ENCODE measurements around the gene SP2.

SP2 gene

DNA sequence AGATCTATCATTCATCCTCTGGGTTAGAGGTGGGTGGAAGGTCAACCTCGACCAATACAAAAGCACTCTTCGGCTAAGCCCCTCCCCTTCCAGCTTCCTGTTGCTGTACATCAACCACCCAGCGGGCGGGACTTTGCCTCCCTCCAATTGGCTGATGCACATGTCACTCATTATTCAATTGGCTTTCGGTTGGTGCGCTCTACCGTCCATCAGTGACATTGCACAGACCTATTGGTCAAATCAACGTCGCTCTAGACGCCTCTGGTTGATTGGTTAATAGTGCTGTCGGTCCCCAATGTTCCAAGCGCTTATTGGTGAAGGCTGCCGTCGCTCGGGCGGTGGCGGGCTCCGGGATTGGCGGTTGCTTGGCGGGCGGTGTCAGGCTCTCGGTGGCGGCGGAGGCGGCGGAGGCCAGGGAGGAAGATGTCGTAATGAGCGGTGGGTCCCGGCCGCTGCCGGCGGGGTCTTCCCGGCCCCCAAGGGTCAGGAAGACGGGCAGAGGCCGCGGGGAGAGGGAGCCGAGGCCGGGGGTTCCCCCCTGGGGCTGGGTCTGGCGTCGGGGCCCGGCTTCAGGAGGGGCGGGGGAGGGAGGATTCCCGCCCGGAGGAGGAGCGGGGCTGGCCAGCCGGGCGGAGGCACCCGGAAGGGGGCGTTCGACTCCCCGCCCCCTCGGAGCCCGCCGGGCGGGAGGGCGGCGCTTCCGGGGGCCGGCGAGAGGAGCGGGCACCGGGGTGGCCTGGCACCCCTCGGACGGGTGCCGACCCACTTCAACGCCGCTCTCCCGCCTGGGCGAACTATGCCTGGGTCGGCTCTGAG lies at the start of gene SP2:
Gene SP2 (plus strand): TSS at position 381 of the 816 bp plus-strand sequence. CDS start 51 bp downstream, at position 432.
- H3K36me3 Mint-ChIP-seq: peaks cover 2% of the 10 kb centered on the region
- H3K4me1 Mint-ChIP-seq: peaks cover 51% of the 10 kb centered on the region
- H3K27me3 Mint-ChIP-seq: no peaks in the 10 kb centered on the region
- peak within 1 kb of the TSS; percentile 94 for H3K4me3 Mint-ChIP-seq
- no peaks in the 10 kb centered on the region for H3K9me3 Mint-ChIP-seq
- peak within 1 kb of the TSS; percentile 100 for H3K27ac Mint-ChIP-seq

DNA sequence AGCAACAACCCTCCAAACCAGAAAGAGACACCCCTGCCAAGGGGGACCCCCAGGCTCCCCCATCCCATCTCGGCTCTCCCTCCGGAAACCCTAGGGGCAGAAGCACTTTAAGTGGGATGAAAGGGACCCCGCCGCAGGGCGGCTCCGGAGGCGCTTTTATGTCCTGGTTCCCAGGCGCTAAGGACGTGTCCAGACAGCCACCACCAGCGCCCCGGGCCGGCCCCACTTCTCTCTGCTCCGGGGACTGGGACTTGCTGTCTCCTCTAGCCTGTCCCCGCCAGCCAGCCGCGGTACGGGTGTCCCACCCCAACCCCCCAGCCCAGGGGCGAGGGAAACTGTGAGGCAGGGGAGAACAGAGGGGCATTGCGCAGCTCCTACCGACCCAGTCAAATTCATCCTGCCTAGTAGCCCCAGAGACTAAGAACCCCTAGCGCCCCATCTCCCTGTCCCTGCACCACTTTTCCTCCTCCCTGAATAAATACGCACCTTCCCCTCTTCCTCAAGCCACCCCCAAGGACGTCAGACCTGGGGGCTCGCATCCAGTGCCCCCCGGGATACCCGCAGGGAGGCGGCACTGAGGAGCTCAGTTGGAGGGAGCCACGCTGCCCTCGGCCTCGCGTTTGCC lies 49.2 kb upstream of the SP2 start:
- peaks cover 41% of the 10 kb centered on the region for H3K27me3 Mint-ChIP-seq
- H3K4me3 Mint-ChIP-seq: no peak overlapping the region
- H3K27ac Mint-ChIP-seq: no peak overlapping the region
- peaks cover 31% of the 10 kb centered on the region for H3K4me1 Mint-ChIP-seq
- no peaks in the 10 kb centered on the region for H3K36me3 Mint-ChIP-seq
- no peaks in the 10 kb centered on the region for H3K9me3 Mint-ChIP-seq

DNA sequence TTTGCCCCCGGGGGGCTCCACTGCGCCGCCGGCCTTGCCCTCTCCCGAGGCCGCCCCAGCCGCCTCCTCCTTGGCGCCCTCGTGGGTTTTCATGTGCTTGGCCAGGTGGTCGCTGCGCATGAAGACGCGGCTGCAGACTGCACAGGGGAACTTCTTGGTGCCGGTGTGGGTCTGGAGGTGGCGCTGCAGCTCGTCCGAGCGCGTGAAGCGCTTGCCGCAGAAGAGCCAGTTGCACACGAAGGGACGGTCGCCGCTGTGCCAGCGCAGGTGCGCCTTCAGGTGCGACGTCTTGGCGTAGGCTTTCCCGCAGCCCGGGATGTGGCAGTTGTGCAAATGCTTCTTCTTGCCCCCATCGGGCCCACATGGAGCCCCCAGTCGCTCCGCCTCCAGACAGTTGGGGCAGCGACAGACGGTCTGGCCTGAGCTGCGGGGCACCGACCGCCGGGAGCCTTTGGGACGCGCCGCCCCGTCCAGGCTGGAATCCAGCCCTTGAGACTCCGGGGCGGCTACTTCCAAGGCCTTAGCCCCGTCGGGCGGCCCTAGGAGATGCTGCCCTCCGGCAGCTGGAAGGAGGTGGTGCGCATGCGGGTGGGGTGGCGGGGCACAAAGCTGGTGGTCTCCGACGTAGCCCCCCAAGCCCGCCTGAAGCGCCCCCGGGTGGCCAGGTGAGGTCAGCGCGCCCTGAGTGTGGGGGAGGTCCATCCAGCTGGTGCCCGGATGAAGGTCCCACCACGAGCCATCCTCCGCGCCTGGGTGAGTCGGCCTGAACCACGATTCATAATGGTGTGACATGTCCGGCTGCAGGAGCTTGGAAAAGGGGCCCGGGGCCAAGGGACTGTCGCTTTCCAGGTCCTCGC lies 48.5 kb upstream of the SP2 start:
- Mint-ChIP-seq H3K27ac (no peak overlapping the region), H3K4me1 (peaks cover 31% of the 10 kb centered on the region), H3K27me3 (peaks cover 49% of the 10 kb centered on the region), H3K9me3 (no peaks in the 10 kb centered on the region), H3K36me3 (no peaks in the 10 kb centered on the region), H3K4me3 (no peak overlapping the region)

DNA sequence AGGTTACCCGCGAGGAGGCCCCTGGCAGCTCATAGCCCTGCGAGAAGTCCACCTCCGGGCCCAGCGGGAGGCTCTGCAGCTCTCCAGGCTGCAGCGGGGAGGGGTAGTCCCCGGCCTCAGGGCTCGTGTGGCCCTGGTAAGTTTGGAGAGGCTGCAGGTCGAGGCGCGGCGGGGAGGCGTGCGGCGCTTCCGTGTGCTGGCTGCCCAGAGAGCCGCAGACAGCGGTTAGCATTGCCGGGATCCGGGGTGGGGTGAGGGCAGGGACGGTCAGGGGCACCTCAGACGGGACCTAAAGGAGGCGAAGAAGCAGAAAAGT lies 47.9 kb upstream of the SP2 start:
- Mint-ChIP-seq H3K9me3 (no peaks in the 10 kb centered on the region), H3K27ac (no peak overlapping the region), H3K4me3 (no peak overlapping the region), H3K27me3 (peaks cover 54% of the 10 kb centered on the region), H3K4me1 (peaks cover 26% of the 10 kb centered on the region), H3K36me3 (no peaks in the 10 kb centered on the region)

DNA sequence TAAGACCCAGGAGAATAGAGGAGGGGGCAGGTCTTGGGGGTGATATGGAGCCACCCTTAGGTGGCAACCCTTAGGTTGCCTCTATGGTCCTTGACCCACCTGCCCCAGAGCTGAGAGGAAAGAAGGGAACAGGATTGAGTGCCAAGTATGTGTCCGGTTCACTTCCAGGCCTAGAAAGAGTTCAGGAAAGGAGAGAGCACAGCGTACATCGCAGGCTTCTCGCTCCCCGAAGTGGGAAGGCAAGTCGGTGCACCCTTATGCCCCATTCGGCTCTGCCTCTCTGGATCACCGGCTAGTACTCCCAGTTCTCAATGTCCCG lies 45.7 kb upstream of the SP2 start:
- Mint-ChIP-seq H3K27ac (no peak overlapping the region), H3K9me3 (no peaks in the 10 kb centered on the region), H3K36me3 (no peaks in the 10 kb centered on the region), H3K27me3 (peaks cover 64% of the 10 kb centered on the region), H3K4me3 (peak overlapping the region; percentile 78), H3K4me1 (peaks cover 28% of the 10 kb centered on the region)

DNA sequence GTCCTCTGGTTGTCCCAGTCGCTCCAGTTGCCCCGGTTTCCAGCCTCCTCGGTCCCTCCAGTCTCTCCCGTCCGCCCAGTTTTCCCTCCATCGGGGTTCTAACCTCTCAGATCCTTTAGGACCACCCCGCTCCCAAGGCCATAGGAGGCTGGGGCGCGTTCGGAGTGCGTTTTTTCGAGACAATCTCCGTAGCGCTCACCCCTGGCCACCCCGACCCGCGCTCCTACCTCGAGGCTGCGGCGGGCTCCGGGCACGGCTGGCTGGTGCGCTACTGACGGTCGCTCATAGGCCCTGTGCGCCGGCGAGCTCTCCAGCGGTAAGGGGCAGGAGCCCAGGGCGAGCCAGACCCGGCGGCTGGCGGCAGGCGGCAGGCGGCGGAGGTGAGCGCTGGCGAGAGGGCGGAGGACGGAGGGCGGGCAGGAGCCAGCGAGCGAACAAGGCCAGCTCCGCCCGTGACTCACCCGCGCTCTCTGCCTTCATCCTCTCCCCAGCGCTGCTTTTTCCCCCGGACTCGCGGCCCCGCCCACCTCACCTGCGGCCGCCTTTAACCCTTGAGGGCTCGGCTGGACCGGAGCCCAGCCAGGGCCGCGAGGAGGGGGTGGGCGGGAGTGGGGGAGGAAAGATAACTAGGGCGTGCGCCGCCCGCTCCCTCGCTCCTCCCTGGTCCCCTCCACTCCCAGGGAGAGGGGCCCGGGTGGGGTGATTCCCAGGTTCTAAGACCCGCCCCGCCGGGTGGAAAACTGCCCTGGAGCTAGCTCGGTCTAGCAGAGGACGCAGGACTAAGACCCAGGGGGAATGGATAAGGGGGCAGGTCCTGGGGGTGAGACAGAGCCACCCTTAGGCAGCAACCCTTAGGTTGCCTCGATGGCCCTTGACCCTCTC lies 45.1 kb upstream of the SP2 start, which contains the start of gene SP6:
Gene SP6 (minus strand): TSS at position 472 of the 882 bp plus-strand sequence. CDS start 2,734 bp downstream, outside the sequence.
- peak within 1 kb of the TSS; percentile 78 for H3K4me3 Mint-ChIP-seq
- H3K4me1 Mint-ChIP-seq: peaks cover 28% of the 10 kb centered on the region
- H3K36me3 Mint-ChIP-seq: no peaks in the 10 kb centered on the region
- H3K9me3 Mint-ChIP-seq: no peaks in the 10 kb centered on the region
- peak within 1 kb of the TSS; percentile 59 for H3K27ac Mint-ChIP-seq
- peaks cover 59% of the 10 kb centered on the region for H3K27me3 Mint-ChIP-seq

DNA sequence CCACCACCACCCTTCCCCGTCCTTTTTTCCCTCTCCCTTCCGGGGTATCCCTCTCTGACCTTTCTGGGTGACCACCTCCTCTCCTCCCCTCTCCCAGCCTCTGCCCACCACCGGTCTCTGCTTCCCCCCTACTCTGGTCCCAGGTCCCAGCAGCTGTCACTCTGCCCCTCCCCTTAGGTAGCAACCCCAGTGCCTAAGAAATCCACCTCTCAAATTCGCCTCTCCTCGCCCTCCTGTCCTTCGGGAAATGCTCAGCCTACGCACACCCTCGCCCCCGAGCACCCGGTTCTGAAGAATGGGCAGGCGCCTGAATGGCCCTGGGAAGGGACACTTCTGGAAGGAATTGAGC lies 44.3 kb upstream of the SP2 start:
- H3K27ac Mint-ChIP-seq: peak overlapping the region; percentile 59
- peaks cover 28% of the 10 kb centered on the region for H3K4me1 Mint-ChIP-seq
- no peaks in the 10 kb centered on the region for H3K9me3 Mint-ChIP-seq
- peaks cover 54% of the 10 kb centered on the region for H3K27me3 Mint-ChIP-seq
- peak overlapping the region; percentile 6 for H3K4me3 Mint-ChIP-seq
- no peaks in the 10 kb centered on the region for H3K36me3 Mint-ChIP-seq

DNA sequence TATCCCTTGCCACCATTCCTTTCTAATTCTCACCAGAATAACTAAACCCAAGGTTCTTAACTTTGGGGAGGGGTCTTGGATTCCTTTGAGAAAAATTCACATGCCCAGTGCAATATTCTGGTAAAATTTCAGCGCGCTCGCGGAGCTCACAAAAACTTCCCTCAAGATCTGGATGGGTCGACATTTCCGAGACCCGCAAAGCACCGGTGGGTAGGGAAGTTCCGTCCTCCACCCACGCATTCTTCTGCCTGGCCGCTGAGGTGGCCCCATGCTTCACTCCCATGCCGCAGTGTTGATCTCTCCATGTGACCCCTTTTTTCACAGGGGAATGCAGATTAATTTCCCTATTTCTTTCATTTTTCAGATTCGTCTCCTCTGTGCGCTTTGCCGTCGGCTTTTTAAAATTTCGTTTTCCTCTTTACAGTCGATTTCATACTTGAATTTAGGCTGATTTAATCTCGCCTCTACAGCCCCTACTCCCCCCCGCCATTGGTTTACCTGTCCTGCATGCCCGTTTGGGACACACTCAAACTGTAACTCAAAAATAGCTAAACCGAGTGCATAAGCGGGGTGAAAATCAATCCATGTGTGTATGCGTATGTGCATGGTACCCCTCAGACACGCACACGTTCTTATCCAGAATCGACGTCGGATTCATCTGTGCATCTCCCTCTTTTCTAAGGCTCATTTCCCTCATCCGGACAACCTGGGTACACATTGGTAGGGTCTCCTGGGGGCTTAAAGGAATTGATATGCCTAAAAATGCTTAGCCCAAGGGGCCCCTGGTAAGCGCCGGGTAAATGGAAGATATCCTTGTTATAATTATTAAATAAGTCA lies 43.7 kb upstream of the SP2 start:
- Mint-ChIP-seq H3K4me3 (peak overlapping the region; percentile 54), H3K27ac (no peak overlapping the region), H3K9me3 (no peaks in the 10 kb centered on the region), H3K27me3 (peaks cover 51% of the 10 kb centered on the region), H3K4me1 (peaks cover 23% of the 10 kb centered on the region), H3K36me3 (no peaks in the 10 kb centered on the region)

DNA sequence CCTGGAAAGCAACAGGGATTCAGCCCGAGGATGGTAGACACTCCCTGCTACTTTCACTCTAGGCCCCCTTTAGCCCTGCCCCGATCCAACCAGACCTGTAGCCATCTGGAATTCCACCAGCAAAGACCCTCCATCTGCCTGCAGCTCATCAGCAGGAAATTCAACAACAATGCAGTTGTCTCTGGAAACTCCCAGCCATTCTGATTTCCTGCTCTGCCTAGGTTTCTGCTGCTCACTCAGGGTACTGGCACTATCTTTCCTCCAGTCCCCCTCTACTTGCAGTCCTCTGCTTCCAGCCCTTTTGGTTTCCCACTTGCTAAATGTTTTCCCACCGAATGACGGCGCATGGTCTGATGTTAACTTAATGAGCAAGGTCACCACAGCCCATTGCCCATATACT lies 42.4 kb upstream of the SP2 start:
- no peak overlapping the region for H3K4me3 Mint-ChIP-seq
- H3K4me1 Mint-ChIP-seq: peaks cover 21% of the 10 kb centered on the region
- H3K27ac Mint-ChIP-seq: no peak overlapping the region
- H3K9me3 Mint-ChIP-seq: no peaks in the 10 kb centered on the region
- H3K27me3 Mint-ChIP-seq: peaks cover 48% of the 10 kb centered on the region
- no peaks in the 10 kb centered on the region for H3K36me3 Mint-ChIP-seq

DNA sequence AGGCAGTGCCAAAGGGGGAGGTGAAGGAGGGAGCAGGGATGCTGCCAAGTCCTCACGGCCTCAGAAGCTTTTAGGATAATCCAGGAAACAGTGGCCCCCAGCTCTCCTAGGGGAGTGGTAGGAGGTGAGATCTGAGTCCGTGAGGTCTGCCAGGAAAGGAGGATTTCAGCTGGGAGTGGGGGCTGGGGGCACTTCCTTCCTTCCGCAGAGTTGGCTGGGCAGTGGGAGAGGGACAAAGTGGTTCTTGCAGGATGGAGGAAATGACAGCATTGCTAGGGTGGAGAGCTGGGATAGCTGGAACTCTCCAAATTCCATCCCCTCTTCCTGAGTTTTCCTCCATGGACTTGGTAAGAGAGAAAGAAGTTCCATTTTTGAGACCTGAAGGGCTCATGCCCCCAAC lies 40.3 kb upstream of the SP2 start:
- H3K4me1 Mint-ChIP-seq: peaks cover 15% of the 10 kb centered on the region
- peaks cover 2% of the 10 kb centered on the region for H3K36me3 Mint-ChIP-seq
- no peak overlapping the region for H3K4me3 Mint-ChIP-seq
- H3K9me3 Mint-ChIP-seq: no peaks in the 10 kb centered on the region
- no peak overlapping the region for H3K27ac Mint-ChIP-seq
- H3K27me3 Mint-ChIP-seq: peaks cover 36% of the 10 kb centered on the region

DNA sequence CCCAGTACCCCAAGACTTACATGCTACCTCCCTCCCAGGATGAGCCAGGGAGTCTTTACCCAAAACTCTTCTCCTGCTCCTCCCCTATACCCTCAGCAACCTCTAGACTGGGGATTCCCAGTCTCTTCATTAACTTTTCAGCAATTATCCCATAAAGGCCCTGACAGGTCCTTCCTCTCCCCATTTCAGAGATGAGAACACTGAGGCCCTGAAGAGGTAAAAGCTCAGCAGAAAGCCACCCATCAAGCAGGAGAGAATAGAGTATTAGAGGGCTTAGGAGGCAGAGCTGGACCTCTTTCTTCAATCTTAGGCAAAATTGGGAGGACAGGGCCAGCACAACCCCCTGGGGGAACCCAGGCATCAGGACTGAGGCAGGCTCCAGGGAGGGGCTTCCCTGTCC lies 39.2 kb upstream of the SP2 start:
- Mint-ChIP-seq H3K27me3 (peaks cover 34% of the 10 kb centered on the region), H3K36me3 (peaks cover 2% of the 10 kb centered on the region), H3K9me3 (no peaks in the 10 kb centered on the region), H3K27ac (no peak overlapping the region), H3K4me1 (peaks cover 13% of the 10 kb centered on the region), H3K4me3 (no peak overlapping the region)

DNA sequence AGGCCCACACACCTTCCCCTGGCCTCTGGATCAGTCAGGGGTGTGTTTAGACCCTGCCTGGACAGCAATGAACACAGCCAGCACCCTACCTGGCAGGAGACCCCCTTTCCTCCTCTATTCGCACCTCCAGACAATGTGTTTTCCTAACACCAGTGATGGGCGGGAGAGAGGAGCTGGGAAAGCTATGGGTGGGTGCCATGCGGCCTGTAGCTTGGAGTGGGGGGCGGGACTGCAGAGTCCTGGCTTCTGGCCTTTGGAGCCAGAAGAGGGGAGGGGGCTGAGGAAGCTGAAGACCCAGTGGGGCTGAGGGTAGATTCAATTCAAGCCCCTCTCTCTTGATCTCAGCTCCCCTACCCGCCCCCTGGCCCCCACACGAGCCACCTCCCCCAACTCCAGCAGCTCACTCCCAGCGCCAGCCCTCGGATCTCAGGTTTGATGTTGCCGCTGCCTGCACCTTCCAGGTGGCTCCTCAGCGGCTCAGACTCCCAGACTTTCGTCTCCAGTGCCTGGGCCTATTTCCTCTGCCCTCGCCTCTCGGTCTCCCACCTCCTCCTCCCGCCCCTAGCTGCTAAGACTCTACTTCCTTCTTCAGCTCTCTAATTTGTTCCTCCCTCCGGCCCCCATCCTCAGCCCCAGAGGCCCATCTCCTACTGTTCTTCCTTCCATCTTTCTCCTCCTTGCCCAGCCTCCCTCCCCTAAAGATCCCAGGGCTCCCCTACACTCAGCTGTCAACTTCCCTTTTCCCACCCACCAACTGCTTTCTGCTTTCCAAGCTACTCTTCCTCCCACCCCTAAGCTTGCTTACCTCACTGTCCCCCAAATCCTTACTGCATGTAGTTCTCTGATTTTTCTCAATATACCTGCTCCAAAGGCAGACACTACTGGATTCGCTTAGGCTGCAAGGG lies 38.2 kb upstream of the SP2 start:
- Mint-ChIP-seq H3K27ac (no peak overlapping the region), H3K9me3 (no peaks in the 10 kb centered on the region), H3K27me3 (peaks cover 25% of the 10 kb centered on the region), H3K36me3 (peaks cover 2% of the 10 kb centered on the region), H3K4me1 (peaks cover 10% of the 10 kb centered on the region), H3K4me3 (no peak overlapping the region)

DNA sequence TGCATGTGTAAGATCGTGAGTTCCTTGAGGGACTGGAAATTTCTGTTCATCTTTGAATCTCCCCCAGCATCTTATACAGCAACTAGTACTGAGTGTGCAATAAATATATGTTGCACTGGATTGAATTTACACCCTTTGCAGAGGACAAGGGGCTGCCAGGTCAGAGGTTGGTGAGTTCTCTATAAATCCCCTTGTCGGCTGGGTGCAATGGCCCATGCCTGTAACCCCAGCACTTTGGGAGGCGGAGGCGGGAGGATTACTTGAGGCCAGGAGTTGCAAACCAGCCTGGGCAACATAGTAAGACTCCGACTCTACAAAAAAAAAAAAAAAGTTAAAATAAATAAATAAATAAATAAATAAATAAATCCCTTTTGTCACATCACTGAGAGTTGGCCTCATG lies 35.6 kb upstream of the SP2 start:
- Mint-ChIP-seq H3K36me3 (peaks cover 2% of the 10 kb centered on the region), H3K4me3 (no peak overlapping the region), H3K27me3 (peaks cover 5% of the 10 kb centered on the region)

More for the DNA sequence above, 35.6 kb upstream of the SP2 start:
- Mint-ChIP-seq H3K4me1 (peaks cover 26% of the 10 kb centered on the region), H3K9me3 (no peaks in the 10 kb centered on the region), H3K27ac (no peak overlapping the region)
